ENCODE results near the gene NRG4.
"Not testable (repeated sequence)": the region's sequence is repeated elsewhere in the genome, so short reads cannot be mapped to it uniquely, and the experiment has no call there.

NRG4 gene

GRCh38 chr15:75994220-75994619 lies 18.0 kb downstream of the NRG4 start:
- DNase-seq (ENCODE audit: low read depth in 2 of 2) = no peak
- TF ChIP-seq CTCF (IDR thresholded peaks at IDR 0.05; ENCODE audit: low read depth, low read length) = no peak
- H3K4me3 ChIP-seq (replicated peaks in 1 of 2; ENCODE audit: low read depth in 2 of 2, low read length in 2 of 2) = no peak overlapping the region

GRCh38 chr15:75992897-75993296 lies 19.3 kb downstream of the NRG4 start:
- no peak for DNase-seq (ENCODE audit: low read depth in 2 of 2)
- no peak for TF ChIP-seq CTCF (IDR thresholded peaks at IDR 0.05; ENCODE audit: low read depth, low read length)
- H3K4me3 ChIP-seq (replicated peaks in 1 of 2; ENCODE audit: low read depth in 2 of 2, low read length in 2 of 2) = no peak overlapping the region

- H3K4me3 ChIP-seq (replicated peaks in 1 of 2; ENCODE audit: low read depth in 2 of 2, low read length in 2 of 2) = no peak overlapping the region
- DNase-seq (ENCODE audit: low read depth in 2 of 2) = no peak
- no peak for TF ChIP-seq CTCF (IDR thresholded peaks at IDR 0.05; ENCODE audit: low read depth, low read length)
Measured at GRCh38 chr15:75989875-75990274, 22.3 kb downstream of the NRG4 start.

GRCh38 chr15:75989045-75989444 lies 23.2 kb downstream of the NRG4 start:
- no peak overlapping the region for H3K4me3 ChIP-seq (replicated peaks in 1 of 2; ENCODE audit: low read depth in 2 of 2, low read length in 2 of 2)
- no peak for DNase-seq (ENCODE audit: low read depth in 2 of 2)
- TF ChIP-seq CTCF (IDR thresholded peaks at IDR 0.05; ENCODE audit: low read depth, low read length) = no peak

- DNase-seq (ENCODE audit: low read depth in 2 of 2) = peak in 1 of 2 donors; percentile 2
- no peak overlapping the region for H3K4me3 ChIP-seq (replicated peaks in 1 of 2; ENCODE audit: low read depth in 2 of 2, low read length in 2 of 2)
- no peak for TF ChIP-seq CTCF (IDR thresholded peaks at IDR 0.05; ENCODE audit: low read depth, low read length)
Measured at GRCh38 chr15:75985971-75986370, 26.3 kb downstream of the NRG4 start.

- DNase-seq (ENCODE audit: low read depth in 2 of 2) = peak in 1 of 2 donors; percentile 2
- not testable (repeated sequence) for H3K4me3 ChIP-seq (replicated peaks in 1 of 2; ENCODE audit: low read depth in 2 of 2, low read length in 2 of 2)
Measured at GRCh38 chr15:75984706-75985105, 27.5 kb downstream of the NRG4 start.

GRCh38 chr15:75982468-75982867 lies 29.8 kb downstream of the NRG4 start:
- H3K4me3 ChIP-seq (replicated peaks in 1 of 2; ENCODE audit: low read depth in 2 of 2, low read length in 2 of 2) = no peak overlapping the region
- DNase-seq (ENCODE audit: low read depth in 2 of 2) = no peak
- no peak for TF ChIP-seq CTCF (IDR thresholded peaks at IDR 0.05; ENCODE audit: low read depth, low read length)
